NB4 (cell line): Measurements from ENCODE around the gene UNC45A.

Experiments used
- POLR2A ChIP-seq: IDR thresholded peaks from 2 replicates; pipeline ENCODE4 v1.6.1; 2011; ENCODE audit warnings: mild to moderate bottlenecking; ENCODE audit not compliant: insufficient read length; ENCODE audit errors: extremely low read depth
- TF ChIP-seq, protein P1 (sequence below): IDR thresholded peaks from one replicate; pipeline ENCODE4 v1.5.1; 2012; ENCODE audit warnings: low read depth, low read length

DNA sequence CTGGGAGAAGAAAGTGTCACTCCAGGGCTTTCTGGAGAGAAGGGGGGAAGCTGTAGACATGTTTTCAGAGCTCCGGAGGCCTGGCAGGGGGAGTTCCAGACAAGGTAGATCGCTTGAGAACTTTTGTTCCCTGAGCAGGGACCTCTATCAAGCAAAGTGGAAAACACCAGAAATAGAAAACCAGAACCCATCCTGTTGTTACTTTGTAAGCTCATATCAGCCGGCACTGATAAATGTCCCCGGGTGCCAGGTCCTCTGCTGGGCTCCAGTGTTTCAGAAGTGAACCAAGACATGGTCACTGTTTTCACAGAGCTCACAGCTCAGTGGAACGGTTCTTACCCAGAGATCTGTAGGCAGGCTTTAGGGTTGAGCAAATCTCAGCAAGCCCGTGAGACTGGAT lies 16.2 kb upstream of the UNC45A start:
- TF ChIP-seq, protein P1, sequence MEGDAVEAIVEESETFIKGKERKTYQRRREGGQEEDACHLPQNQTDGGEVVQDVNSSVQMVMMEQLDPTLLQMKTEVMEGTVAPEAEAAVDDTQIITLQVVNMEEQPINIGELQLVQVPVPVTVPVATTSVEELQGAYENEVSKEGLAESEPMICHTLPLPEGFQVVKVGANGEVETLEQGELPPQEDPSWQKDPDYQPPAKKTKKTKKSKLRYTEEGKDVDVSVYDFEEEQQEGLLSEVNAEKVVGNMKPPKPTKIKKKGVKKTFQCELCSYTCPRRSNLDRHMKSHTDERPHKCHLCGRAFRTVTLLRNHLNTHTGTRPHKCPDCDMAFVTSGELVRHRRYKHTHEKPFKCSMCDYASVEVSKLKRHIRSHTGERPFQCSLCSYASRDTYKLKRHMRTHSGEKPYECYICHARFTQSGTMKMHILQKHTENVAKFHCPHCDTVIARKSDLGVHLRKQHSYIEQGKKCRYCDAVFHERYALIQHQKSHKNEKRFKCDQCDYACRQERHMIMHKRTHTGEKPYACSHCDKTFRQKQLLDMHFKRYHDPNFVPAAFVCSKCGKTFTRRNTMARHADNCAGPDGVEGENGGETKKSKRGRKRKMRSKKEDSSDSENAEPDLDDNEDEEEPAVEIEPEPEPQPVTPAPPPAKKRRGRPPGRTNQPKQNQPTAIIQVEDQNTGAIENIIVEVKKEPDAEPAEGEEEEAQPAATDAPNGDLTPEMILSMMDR: no peak
- TF ChIP-seq POLR2A: no peak
